Right lobe of liver (tissue), 6 donors: ENCODE results near the gene ITGAD. TPM values are rescaled to one million over a fixed set of nuclear protein-coding genes. Genes with fewer than 3 reads are reported as not detected.

Source experiments
- ATAC-seq, 4 donors: fragments of 200-7000 bp; cut with Tn5 transposase; one replicate each; pipeline ENCODE4 v1.9.1; 2020; ENCODE audit warnings: mild to moderate bottlenecking in 4 of 4, moderate library complexity in 4 of 4
- DNase-seq, 3 donors: peaks; one replicate each; pipeline ENCODE4 v3.0.0-alpha.2; 2020
- H3K27ac ChIP-seq, 3 donors: fragments of 200-600 bp; one replicate each; pipeline ENCODE4 v1.8.0; 2022
- H3K27me3 ChIP-seq, 2 donors: fragments of 200-600 bp; one replicate each; pipeline ENCODE4 v1.8.0; 2022
- H3K36me3 ChIP-seq, 4 donors: fragments of 200-600 bp; sonication (generic) in 1 of 4; one replicate each; pipeline versions ENCODE4 v1.5.1 to v1.8.0; 2017 to 2022; ENCODE audit warnings: control low read depth in 1 of 4
- H3K4me1 ChIP-seq, 4 donors: fragments of 200-600 bp; sonication (generic) in 1 of 4; one replicate each; pipeline versions ENCODE4 v1.5.1 to v1.8.0; 2017 to 2022; ENCODE audit warnings: control low read depth in 1 of 4
- H3K4me3 ChIP-seq, 3 donors: fragments of 200-600 bp; one replicate each; pipeline ENCODE4 v1.8.0; 2022
- H3K9me3 ChIP-seq, 4 donors: fragments of 200-600 bp; sonication (generic) in 1 of 4; one replicate each; pipeline versions ENCODE4 v1.5.1 to v1.8.0; 2017 to 2022; ENCODE audit warnings: control low read depth in 1 of 4
- CTCF ChIP-seq, 4 donors: fragments of 200-600 bp in 3 of 4; fragments of 450-650 bp in 1 of 4; IDR thresholded peaks; one replicate each; pipeline versions ENCODE4 v1.5.1 to v1.8.0; 2016 to 2022; ENCODE audit warnings: antibody characterized with exemption in 4 of 4, mild to moderate bottlenecking in 2 of 4
- POLR2A ChIP-seq: fragments of 450-650 bp; IDR thresholded peaks from one replicate; pipeline ENCODE4 v1.6.1; 2017; ENCODE audit warnings: antibody characterized with exemption, mild to moderate bottlenecking
- WGBS: methylation state at CpG from one replicate; pipeline ENCODE4 v1.1.6; 2018; ENCODE audit warnings: low coverage, low lambda C conversion rate; ENCODE audit not compliant: insufficient coverage; ENCODE audit errors: missing lambda C conversion rate; 5-methylcytosine and 5-hydroxymethylcytosine counted together
- intact Hi-C, 2 donors: fragments of 100-400 bp; cut with DNase I; formaldehyde crosslinking; loops; one replicate each; pipeline versions ENCODE4 v1.11.2 to v1.14.1; 2022
- total RNA-seq, 6 experiments: library from RNA; depleted of rRNA in 2 of 6; stranded (reverse); fragments of >200 nt in 2 of 6; fragmentation: NEBNext Ultra II Directional in 3 of 6; extraction: Animal tissue kit (Norgen Biotek cat#: 25700) in 3 of 6; gene quantifications; one replicate each; pipeline versions ENCODE4 v1.1.0 to v1.2.4, GENCODE V29; 2016 to 2023
- donor health status: DM: no; HTN: yes; CAD: no.
- donor health status: DM: no; HTN: no; CAD: no.
- donor health status: DM: no; HTN: no; CAD: no.
- donor health status: DM: no; HTN: yes; CAD: no.
- donor health status: DM: no; HTN: yes; CAD: no.

The ITGAD gene
- total RNA-seq, 6 experiments from 2014 or later, result 0.13 to 2.0 (median 0.69) TPM; not detected in 2

GRCh38 chr16:31427441-31428278 lies 34.5 kb downstream of the ITGAD start:
- Histone ChIP-seq H3K4me1 (peaks cover 0 to 4% (median 2%) of the 10 kb centered on the region in 4 donors), H3K4me3 (peak overlapping the region; percentile 34 to 68 (median 50)), H3K27me3 (no peaks in the 10 kb centered on the region), H3K36me3 (no peaks in the 10 kb centered on the region), H3K9me3 (no peaks in the 10 kb centered on the region), H3K27ac (peak overlapping the region in 2 of 3 donors; percentile 31 to 49)
- DNase-seq, result peak; percentile 66 to 75 (median 72)
- TF ChIP-seq CTCF (IDR thresholded peaks at IDR 0.05), result no peak
- TF ChIP-seq POLR2A, result no peak
- 74% methylated on average over 14 of the region's 83 CpGs for WGBS
- ATAC-seq, result peak; percentile 66 to 79 (median 78)
- intact Hi-C loops, result no loop called here

GRCh38 chr16:31428279-31428597 lies 35.1 kb downstream of the ITGAD start, which contains the start of gene COX6A2:
TSS of gene COX6A2 (minus strand) at chr16:31428360. CDS start at chr16:31428325, 35 bp downstream.
- intact Hi-C loops, result no loop called here
- TF ChIP-seq POLR2A (no peak), CTCF (IDR thresholded peaks at IDR 0.05) (no peak)
- Histone ChIP-seq H3K36me3 (no peaks in the 10 kb centered on the region), H3K27ac (peak within 1 kb of the TSS in 2 of 3 donors; percentile 31 to 49), H3K4me3 (peak within 1 kb of the TSS; percentile 34 to 68 (median 50)), H3K27me3 (no peaks in the 10 kb centered on the region), H3K4me1 (peaks cover 0 to 4% (median 2%) of the 10 kb centered on the region in 4 donors), H3K9me3 (no peaks in the 10 kb centered on the region)
- WGBS, result 69% methylated on average over 6 of the region's 7 CpGs
- DNase-seq (no peak), ATAC-seq (peak in 3 of 4 donors; percentile 30 to 61 (median 36))

- ATAC-seq (peak in 2 of 4 donors; percentile 7 to 58), DNase-seq (no peak)
- H3K27ac ChIP-seq, result no peak overlapping the region
- 62% methylated on average over 6 of the region's 7 CpGs for WGBS
- TF ChIP-seq POLR2A (no peak), CTCF (IDR thresholded peaks at IDR 0.05) (no peak)
- H3K4me3 ChIP-seq, result peak overlapping the region in 2 of 3 donors; percentile 50 to 68
- H3K9me3 ChIP-seq, result no peaks in the 10 kb centered on the region
- intact Hi-C loops, result no loop called here
- H3K36me3 ChIP-seq, result no peaks in the 10 kb centered on the region
- peaks cover 0 to 4% (median 2%) of the 10 kb centered on the region in 4 donors for H3K4me1 ChIP-seq
- no peaks in the 10 kb centered on the region for H3K27me3 ChIP-seq
These were observed 35.6 kb downstream of the ITGAD start for GRCh38 chr16:31428638-31429247.

- intact Hi-C loops, result no loop called here
- 17% methylated on average over 1 of the region's 1 CpG for WGBS
These were observed 36.2 kb downstream of the ITGAD start for GRCh38 chr16:31429314-31429713.

More at GRCh38 chr16:31429314-31429713, 36.2 kb downstream of the ITGAD start:
- H3K4me1 ChIP-seq, result peaks cover 0 to 4% (median 2%) of the 10 kb centered on the region in 4 donors
- no peak overlapping the region for H3K4me3 ChIP-seq
- H3K27ac ChIP-seq, result no peak overlapping the region
- DNase-seq, result no peak
- no peak for TF ChIP-seq POLR2A
- TF ChIP-seq CTCF (IDR thresholded peaks at IDR 0.05), result no peak
- no peak for ATAC-seq
- H3K36me3 ChIP-seq, result no peaks in the 10 kb centered on the region
- no peaks in the 10 kb centered on the region for H3K27me3 ChIP-seq
- H3K9me3 ChIP-seq, result no peaks in the 10 kb centered on the region
